Fibroblast of lung (primary cell): ENCODE results near the gene C6orf47. TPM values are rescaled to one million over a fixed set of nuclear protein-coding genes. Genes with fewer than 3 reads are reported as not detected.

Experiments
- DNase-seq, 2 donors: peaks; one replicate each; pipeline versions ENCODE4 v3.0.0 to v3.0.0-alpha.2; 2010; ENCODE audit warnings: low read depth in 2 of 2
- H2AFZ ChIP-seq: 2 replicates; pipeline ENCODE4 v1.5.1; 2012; ENCODE audit warnings: low read length, control low read depth, inconsistent platforms
- H3K27ac ChIP-seq: 2 replicates; pipeline ENCODE4 v1.5.1; 2011; ENCODE audit warnings: low read length, control low read depth; ENCODE audit not compliant: insufficient read depth
- H3K27me3 ChIP-seq: 2 replicates; pipeline ENCODE4 v1.5.1; 2011; ENCODE audit warnings: mild to moderate bottlenecking, low read length; ENCODE audit not compliant: control insufficient read depth, insufficient read depth
- H3K36me3 ChIP-seq: 2 replicates; pipeline ENCODE4 v1.5.1; 2011; ENCODE audit warnings: low read length; ENCODE audit not compliant: control insufficient read depth, insufficient read depth
- H3K4me1 ChIP-seq: 2 replicates; pipeline ENCODE4 v1.5.1; 2011; ENCODE audit warnings: low read length; ENCODE audit not compliant: control insufficient read depth, insufficient read depth; ENCODE audit errors: extremely low read depth
- H3K4me2 ChIP-seq: 2 replicates; pipeline ENCODE4 v1.5.1; 2011; ENCODE audit warnings: low read length, control low read depth; ENCODE audit not compliant: insufficient read depth; ENCODE audit errors: extremely low read depth
- H3K4me3 ChIP-seq, 4 experiments: fragments of 200-600 bp in 1 of 4; sonication (generic) in 1 of 4; replicated peaks in 1 of 4; 2 replicates each; pipeline ENCODE4 v1.5.1; 2011 to 2016; ENCODE audit warnings: low read length in 4 of 4, low read depth in 3 of 4, mild to moderate bottlenecking in 3 of 4, control low read depth in 2 of 4, inconsistent platforms in 1 of 4, mixed read lengths in 1 of 4; ENCODE audit not compliant: insufficient read depth in 1 of 4; ENCODE audit errors: control extremely low read depth in 1 of 4
- H3K79me2 ChIP-seq: 2 replicates; pipeline ENCODE4 v1.5.1; 2012; ENCODE audit warnings: mild to moderate bottlenecking, low read length, inconsistent platforms; ENCODE audit not compliant: control insufficient read depth, insufficient read depth
- H3K9ac ChIP-seq: 2 replicates; pipeline ENCODE4 v1.5.1; 2011; ENCODE audit warnings: mild to moderate bottlenecking, low read length, control low read depth; ENCODE audit not compliant: insufficient read depth
- H3K9me3 ChIP-seq: 2 replicates; pipeline ENCODE4 v1.5.1; 2012; ENCODE audit warnings: low read depth, low read length; ENCODE audit not compliant: control insufficient read depth, insufficient read depth
- H4K20me1 ChIP-seq: 2 replicates; pipeline ENCODE4 v1.5.1; 2011; ENCODE audit warnings: low read length; ENCODE audit not compliant: control insufficient read depth, insufficient read depth; ENCODE audit errors: extremely low read depth
- EZH2 ChIP-seq: IDR thresholded peaks from 2 replicates; pipeline ENCODE4 v1.5.1; 2012; ENCODE audit warnings: low read length, control low read depth, mild to moderate bottlenecking; ENCODE audit errors: missing control alignments
- polyA plus RNA-seq, 2 donors: library from polyadenylated mRNA; depleted of rRNA in 1 of 2; stranded (reverse) in 1 of 2; unstranded in 1 of 2; fragments of >200 nt; gene quantifications; 2 replicates each; pipeline ENCODE4 v1.2.1, GENCODE V29; 2011 to 2012; ENCODE audit warnings: missing spikeins in 1 of 2
- total RNA-seq: library from RNA; depleted of rRNA; stranded (reverse); fragments of >200 nt; gene quantifications from 2 replicates; pipeline ENCODE4 v1.2.1, GENCODE V29; 2014
- TF ChIP-seq, protein P1 (sequence below), 2 donors: IDR thresholded peaks in 1 of 2; conservative IDR thresholded peaks in 1 of 2; 1 replicate in 1 of 2; 2 replicates in 1 of 2; pipeline ENCODE4 v1.5.1; 2011 to 2012; ENCODE audit warnings: low read length in 2 of 2, control low read depth in 1 of 2, inconsistent platforms in 1 of 2, low read depth in 1 of 2, mild to moderate bottlenecking in 1 of 2

Gene C6orf47
- total and polyA plus RNA-seq, 2 donors (not counting 1 experiment from before 2014, with no cell fraction given): 7.9 to 20.6 TPM

DNA sequence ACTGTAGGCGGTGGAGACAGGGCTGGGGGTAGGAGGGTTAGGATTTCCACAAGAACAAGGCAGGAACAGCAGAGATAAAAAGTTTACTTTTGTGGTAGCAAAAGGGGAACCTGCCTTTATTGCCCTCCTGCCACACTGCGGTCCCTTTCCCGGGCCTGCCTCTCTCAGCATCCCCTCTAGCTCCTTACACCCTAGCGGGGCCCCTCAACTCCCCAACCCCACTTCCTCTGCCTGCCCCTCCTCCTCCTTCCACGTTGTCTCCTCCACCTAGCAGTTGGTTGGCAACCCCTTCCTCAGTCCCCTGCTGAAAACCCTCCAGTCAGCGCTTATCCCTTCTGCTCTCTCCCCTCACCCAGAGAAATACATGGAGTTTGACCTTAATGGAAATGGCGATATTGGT is 44.8 kb downstream of the C6orf47 start:
- DNase-seq: no peak
- Histone ChIP-seq H3K9ac (no peak overlapping the region), H2AFZ (no peak overlapping the region), H3K9me3 (no peaks in the 10 kb centered on the region), H3K4me3 (no peak overlapping the region), H3K27me3 (peaks cover 3% of the 10 kb centered on the region), H3K79me2 (no peaks in the 10 kb centered on the region), H3K4me2 (no peak overlapping the region), H3K27ac (no peak overlapping the region), H3K4me1 (no peaks in the 10 kb centered on the region), H4K20me1 (no peaks in the 10 kb centered on the region), H3K36me3 (no peaks in the 10 kb centered on the region)
- TF ChIP-seq, protein P1, sequence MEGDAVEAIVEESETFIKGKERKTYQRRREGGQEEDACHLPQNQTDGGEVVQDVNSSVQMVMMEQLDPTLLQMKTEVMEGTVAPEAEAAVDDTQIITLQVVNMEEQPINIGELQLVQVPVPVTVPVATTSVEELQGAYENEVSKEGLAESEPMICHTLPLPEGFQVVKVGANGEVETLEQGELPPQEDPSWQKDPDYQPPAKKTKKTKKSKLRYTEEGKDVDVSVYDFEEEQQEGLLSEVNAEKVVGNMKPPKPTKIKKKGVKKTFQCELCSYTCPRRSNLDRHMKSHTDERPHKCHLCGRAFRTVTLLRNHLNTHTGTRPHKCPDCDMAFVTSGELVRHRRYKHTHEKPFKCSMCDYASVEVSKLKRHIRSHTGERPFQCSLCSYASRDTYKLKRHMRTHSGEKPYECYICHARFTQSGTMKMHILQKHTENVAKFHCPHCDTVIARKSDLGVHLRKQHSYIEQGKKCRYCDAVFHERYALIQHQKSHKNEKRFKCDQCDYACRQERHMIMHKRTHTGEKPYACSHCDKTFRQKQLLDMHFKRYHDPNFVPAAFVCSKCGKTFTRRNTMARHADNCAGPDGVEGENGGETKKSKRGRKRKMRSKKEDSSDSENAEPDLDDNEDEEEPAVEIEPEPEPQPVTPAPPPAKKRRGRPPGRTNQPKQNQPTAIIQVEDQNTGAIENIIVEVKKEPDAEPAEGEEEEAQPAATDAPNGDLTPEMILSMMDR (conservative IDR thresholded peaks at IDR 0.05 in 1 of 2, IDR thresholded peaks at IDR 0.05 in 1 of 2; ENCODE audit: low read depth in 1 of 2, low read length in 2 of 2): no peak
- no peak for TF ChIP-seq EZH2

DNA sequence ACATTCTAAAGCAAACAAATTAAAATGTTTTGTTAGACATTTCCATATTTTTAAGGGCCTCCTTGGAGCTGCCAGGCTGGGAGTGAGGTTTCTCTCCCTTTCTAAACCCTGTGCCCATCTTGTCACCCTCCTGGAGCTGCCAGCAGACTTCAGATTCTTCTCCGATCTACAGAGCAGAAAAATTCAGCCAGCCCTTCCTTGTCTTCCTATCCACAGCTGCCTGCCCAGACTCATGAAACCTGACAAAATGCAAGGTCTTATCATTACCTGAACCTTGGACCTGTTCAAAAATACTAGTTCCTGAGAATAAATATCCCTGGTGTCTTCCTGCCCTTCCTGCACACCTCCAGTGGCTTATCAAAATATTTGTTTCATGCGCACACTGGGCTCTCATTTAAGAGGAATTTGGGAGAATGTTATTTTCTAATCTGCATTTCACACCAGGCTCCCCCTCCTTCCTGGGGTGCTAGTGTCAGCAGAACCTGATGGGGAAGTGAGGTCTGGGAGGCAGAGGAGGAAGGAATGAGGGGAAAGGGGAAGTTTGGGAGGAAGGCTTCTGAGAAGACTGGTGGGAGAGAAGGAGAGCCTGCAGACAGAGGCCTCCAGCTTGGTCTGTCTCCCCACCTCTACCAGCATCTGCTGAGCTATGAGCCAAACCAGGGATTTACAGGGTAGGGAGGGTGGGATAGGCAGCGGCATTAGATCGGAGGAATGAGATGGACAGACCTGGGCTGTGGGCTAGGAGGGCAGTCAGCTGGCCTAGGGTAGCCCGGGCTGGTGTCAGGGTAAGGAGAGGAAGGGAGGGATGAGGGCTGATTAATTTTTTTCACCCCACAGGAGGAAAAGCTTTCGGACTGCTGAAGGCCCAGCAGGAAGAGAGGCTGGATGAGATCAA is 45.6 kb downstream of the C6orf47 start, which contains the start of gene AIF1:
AIF1 (plus strand) TSS at position 551 of the 895 bp plus-strand sequence; CDS start at position 647, 96 bp downstream.
- H3K36me3 ChIP-seq: no peaks in the 10 kb centered on the region
- H3K4me3 ChIP-seq: no peak within 1 kb of the TSS
- H3K4me2 ChIP-seq: no peak within 1 kb of the TSS
- H3K79me2 ChIP-seq: no peaks in the 10 kb centered on the region
- no peaks in the 10 kb centered on the region for H4K20me1 ChIP-seq
- no peak for DNase-seq
- no peak within 1 kb of the TSS for H3K27ac ChIP-seq
- TF ChIP-seq, protein P1 (conservative IDR thresholded peaks at IDR 0.05 in 1 of 2, IDR thresholded peaks at IDR 0.05 in 1 of 2; ENCODE audit: low read depth in 1 of 2, low read length in 2 of 2): no peak
- TF ChIP-seq EZH2: no peak
- H3K9ac ChIP-seq: no peak within 1 kb of the TSS
- H3K9me3 ChIP-seq: no peaks in the 10 kb centered on the region
- H3K27me3 ChIP-seq: peaks cover 3% of the 10 kb centered on the region
- H3K4me1 ChIP-seq: no peaks in the 10 kb centered on the region
- no peak within 1 kb of the TSS for H2AFZ ChIP-seq

DNA sequence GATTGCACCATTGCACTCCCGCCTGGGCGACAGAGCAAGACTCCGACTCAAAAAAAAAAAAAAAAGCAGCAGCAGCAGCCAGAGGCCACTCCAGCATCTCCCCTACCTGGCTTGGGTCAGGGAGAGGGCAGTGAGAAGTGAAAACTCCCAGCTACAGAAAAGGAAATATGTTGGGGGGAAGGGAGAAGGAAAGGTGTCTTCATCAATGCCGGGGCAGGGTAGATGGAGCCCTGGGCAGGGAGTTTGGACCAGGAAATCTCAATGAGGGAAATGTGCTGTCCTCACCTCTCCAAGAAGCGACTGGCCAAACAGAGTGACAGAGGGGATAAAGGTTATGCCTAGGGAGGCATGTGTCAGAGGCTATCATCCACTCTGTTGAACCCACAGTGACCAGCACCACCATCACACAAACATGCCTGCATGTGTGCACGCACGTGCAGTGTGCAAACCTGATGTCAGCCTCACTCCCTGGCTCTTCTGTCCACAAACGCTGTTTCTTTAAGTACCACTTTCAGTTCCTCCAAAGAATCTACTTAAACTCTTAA is 46.4 kb downstream of the C6orf47 start:
- H3K9me3 ChIP-seq: no peaks in the 10 kb centered on the region
- no peak for TF ChIP-seq EZH2
- TF ChIP-seq, protein P1 (conservative IDR thresholded peaks at IDR 0.05 in 1 of 2, IDR thresholded peaks at IDR 0.05 in 1 of 2; ENCODE audit: low read depth in 1 of 2, low read length in 2 of 2): no peak
- H3K27ac ChIP-seq: no peak overlapping the region
- no peak for DNase-seq
- H4K20me1 ChIP-seq: no peaks in the 10 kb centered on the region
- no peak overlapping the region for H3K9ac ChIP-seq
- no peaks in the 10 kb centered on the region for H3K79me2 ChIP-seq
- H2AFZ ChIP-seq: no peak overlapping the region
- H3K4me3 ChIP-seq: no peak overlapping the region
- H3K4me2 ChIP-seq: no peak overlapping the region
- peaks cover 3% of the 10 kb centered on the region for H3K27me3 ChIP-seq
- H3K4me1 ChIP-seq: no peaks in the 10 kb centered on the region
- H3K36me3 ChIP-seq: no peaks in the 10 kb centered on the region
